Gastrocnemius medialis (tissue), 4 donors: ENCODE data around the gene KRTAP16-1.

Experiments
- CTCF ChIP-seq, 5 experiments: fragments of 450-650 bp in 3 of 5; fragments of 200-600 bp in 2 of 5; sonication (generic) in 2 of 5; IDR thresholded peaks in 4 of 5; conservative IDR thresholded peaks in 1 of 5; 1 replicate in 4 of 5; 2 replicates in 1 of 5; pipeline ENCODE4 v1.5.1; 2016 to 2019; ENCODE audit warnings: antibody characterized with exemption in 5 of 5, mild to moderate bottlenecking in 3 of 5, moderate library complexity in 3 of 5
- POLR2A ChIP-seq, 2 donors: fragments of 450-650 bp; IDR thresholded peaks; one replicate each; pipeline ENCODE4 v1.6.1; 2017; ENCODE audit warnings: antibody characterized with exemption in 2 of 2, mild to moderate bottlenecking in 2 of 2, moderate library complexity in 2 of 2

DNA sequence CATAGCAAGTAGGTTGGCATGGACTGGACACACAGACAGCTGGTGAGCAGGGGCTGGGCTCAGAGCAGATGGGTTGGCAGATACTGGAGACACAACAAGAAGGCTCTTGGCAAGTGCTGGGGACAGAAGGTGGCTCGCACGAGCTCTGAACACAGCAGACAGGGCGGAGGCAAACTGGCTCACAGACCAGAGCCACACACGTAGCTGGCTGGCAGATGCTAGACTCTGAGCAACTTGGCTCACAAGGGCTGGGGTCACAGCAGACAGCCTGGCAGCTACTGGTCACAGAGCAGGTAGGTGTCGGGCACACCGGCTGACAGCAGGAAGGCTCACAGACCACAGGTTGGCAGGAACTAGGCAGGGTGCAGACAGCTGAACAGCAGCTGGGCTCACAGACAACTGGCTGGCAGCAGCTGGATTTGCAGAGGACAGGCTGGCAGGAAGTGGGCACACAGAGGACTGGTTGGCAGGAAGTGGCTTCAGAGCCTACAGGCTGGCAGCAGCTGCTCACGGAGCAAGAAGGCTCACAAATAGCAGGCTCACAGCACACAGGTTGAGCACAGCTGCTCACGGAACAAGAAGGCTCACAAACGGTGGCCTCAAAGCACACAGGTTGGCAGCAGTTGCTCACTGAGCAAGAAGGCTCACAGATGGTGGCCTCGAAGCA is 725 bp downstream of the KRTAP16-1 start:
- no peak for TF ChIP-seq CTCF (IDR thresholded peaks at IDR 0.05 in 4 of 5, conservative IDR thresholded peaks at IDR 0.05 in 1 of 5)
- TF ChIP-seq POLR2A (IDR thresholded peaks at IDR 0.05) = no peak
